Fibroblast of lung (primary cell): Measurements from ENCODE around the gene KMT5C.

Experiments
- EZH2 ChIP-seq: IDR thresholded peaks from 2 replicates; pipeline ENCODE4 v1.5.1; 2012; ENCODE audit warnings: low read length, control low read depth, mild to moderate bottlenecking; ENCODE audit errors: missing control alignments
- TF ChIP-seq, protein P1 (sequence below), 2 donors: IDR thresholded peaks in 1 of 2; conservative IDR thresholded peaks in 1 of 2; 1 replicate in 1 of 2; 2 replicates in 1 of 2; pipeline ENCODE4 v1.5.1; 2011 to 2012; ENCODE audit warnings: low read length in 2 of 2, control low read depth in 1 of 2, inconsistent platforms in 1 of 2, low read depth in 1 of 2, mild to moderate bottlenecking in 1 of 2

DNA sequence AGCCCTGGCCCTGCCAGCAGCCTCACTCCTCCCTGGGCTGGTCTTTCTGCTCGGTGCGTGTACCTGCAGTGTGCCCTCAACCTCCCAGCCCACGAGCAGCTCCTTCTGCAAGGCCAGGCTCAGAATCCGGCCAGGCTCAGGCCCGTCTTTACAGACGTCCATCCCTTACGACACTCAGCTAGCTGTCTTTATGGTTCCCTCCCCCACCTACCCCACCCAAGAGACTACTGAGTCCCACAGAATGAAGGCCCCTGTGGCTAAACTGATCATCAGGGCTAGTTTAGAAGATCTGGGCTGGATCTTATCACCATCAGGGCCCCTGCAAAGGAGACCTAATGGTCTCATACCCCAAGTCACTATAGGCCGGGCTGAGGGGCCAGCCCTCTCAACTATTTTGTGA lies 25.3 kb upstream of the KMT5C start:
- TF ChIP-seq, protein P1, sequence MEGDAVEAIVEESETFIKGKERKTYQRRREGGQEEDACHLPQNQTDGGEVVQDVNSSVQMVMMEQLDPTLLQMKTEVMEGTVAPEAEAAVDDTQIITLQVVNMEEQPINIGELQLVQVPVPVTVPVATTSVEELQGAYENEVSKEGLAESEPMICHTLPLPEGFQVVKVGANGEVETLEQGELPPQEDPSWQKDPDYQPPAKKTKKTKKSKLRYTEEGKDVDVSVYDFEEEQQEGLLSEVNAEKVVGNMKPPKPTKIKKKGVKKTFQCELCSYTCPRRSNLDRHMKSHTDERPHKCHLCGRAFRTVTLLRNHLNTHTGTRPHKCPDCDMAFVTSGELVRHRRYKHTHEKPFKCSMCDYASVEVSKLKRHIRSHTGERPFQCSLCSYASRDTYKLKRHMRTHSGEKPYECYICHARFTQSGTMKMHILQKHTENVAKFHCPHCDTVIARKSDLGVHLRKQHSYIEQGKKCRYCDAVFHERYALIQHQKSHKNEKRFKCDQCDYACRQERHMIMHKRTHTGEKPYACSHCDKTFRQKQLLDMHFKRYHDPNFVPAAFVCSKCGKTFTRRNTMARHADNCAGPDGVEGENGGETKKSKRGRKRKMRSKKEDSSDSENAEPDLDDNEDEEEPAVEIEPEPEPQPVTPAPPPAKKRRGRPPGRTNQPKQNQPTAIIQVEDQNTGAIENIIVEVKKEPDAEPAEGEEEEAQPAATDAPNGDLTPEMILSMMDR (conservative IDR thresholded peaks at IDR 0.05 in 1 of 2, IDR thresholded peaks at IDR 0.05 in 1 of 2; ENCODE audit: low read depth in 1 of 2, low read length in 2 of 2) = no peak
- no peak for TF ChIP-seq EZH2
